HG02588 (cell line): Measurements from ENCODE around the gene GAB3.

Experiments
- ATAC-seq: cut with Tn5 transposase; IDR thresholded peaks from one replicate; pipeline ENCODE4 v1.9.1; 2021; ENCODE audit warnings: mild to moderate bottlenecking, moderate library complexity; ENCODE audit not compliant: unreplicated experiment

Gene GAB3, protein sequence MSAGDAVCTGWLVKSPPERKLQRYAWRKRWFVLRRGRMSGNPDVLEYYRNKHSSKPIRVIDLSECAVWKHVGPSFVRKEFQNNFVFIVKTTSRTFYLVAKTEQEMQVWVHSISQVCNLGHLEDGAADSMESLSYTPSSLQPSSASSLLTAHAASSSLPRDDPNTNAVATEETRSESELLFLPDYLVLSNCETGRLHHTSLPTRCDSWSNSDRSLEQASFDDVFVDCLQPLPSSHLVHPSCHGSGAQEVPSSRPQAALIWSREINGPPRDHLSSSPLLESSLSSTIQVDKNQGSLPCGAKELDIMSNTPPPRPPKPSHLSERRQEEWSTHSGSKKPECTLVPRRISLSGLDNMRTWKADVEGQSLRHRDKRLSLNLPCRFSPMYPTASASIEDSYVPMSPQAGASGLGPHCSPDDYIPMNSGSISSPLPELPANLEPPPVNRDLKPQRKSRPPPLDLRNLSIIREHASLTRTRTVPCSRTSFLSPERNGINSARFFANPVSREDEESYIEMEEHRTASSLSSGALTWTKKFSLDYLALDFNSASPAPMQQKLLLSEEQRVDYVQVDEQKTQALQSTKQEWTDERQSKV

DNA sequence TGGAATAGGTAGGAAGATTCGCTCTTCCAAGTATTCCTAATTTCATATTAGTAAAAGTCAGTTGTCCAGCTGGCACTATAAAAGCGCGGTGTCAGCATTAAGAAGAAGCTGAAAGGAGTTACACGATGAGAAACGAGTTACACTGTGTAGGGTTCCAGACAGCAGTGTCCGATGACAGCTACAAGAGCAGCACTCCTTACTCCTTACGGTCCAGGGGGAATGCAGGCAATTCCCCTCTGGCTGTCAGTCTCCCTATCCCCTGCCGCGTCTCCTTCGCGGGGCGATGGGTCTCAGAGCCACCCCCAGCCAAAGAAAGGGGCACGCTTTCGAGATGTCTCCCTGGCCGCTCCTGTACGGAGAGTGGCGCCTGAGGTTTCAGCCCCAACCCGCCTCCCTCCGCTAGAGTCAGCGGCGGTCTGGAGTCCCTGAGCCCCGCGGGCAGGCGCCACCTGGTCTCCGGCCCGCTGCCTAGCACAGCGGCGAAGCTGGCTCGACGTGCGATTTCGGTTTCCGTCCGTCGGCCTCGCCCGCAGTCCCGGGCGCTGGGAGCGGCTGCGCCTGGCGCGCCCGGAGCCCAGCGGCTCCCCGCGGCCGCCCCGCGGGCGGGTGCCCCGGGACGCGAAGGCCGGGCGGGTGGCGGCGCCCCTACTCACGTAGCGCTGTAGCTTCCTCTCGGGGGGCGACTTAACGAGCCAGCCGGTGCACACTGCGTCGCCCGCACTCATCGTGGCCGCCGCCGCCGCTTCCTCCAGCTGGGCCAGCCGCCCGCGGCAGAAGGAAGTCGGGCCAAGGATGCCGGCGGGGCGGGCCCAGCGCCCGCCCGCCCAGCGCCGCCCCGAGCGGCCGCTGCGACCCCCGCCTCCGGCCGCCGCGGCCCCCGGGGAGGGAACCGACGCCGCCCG, at the start of gene GAB3:
Gene GAB3, minus strand, starts transcription at position 777 of the 902 bp plus-strand sequence. Its CDS starts 52 bp downstream, at position 725.
- peak; percentile 75 for ATAC-seq

- no peak for ATAC-seq
These were observed 48.9 kb upstream of the GAB3 start for GRCh38 chrX:154799556-154800348.

GRCh38 chrX:154797006-154797405, 46.1 kb upstream of the GAB3 start:
- no peak for ATAC-seq

GRCh38 chrX:154795016-154795415, 44.1 kb upstream of the GAB3 start:
- ATAC-seq, result no peak

- ATAC-seq, result no peak
These were observed 42.4 kb upstream of the GAB3 start for GRCh38 chrX:154793084-154793795.

GRCh38 chrX:154791939-154792338, 41.1 kb upstream of the GAB3 start:
- no peak for ATAC-seq

DNA sequence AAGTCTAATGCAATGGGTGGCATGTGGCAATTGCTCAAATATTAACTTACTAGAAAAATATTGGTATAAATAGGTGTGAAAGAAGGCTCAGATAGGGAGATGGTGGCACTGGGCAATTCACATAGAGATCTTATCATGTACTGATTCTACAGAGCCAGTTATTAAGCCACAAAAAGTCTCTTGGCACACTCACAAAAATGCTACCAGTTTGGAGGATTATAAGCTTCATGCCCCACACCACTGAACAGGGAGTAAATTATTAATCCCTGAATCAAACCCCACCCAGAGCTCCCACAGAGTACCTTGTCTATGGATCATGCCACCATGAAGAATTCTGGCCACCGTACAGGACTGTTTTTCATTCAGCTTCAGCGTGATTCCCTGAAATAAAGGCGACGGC, 40.6 kb upstream of the GAB3 start:
- no peak for ATAC-seq

DNA sequence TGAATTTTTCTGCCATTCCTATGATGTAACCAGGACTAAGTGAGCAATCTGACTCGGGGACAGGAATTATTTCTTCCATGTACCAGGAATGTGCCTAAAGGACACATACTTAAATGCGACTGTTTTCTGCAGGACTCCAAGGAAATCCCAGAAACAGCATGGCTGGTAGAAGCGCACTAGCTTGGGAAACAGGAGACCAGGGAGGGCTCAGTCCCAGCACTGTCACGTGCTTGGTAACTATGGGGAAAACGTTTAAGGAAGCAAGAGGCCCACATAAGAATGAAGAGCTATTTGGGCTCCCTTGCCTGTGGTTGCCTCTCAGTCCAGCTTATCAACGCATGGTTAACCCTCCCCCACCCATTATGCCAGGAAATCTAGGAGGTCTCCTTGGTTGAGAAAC, 34.8 kb upstream of the GAB3 start:
- no peak for ATAC-seq

GRCh38 chrX:154784149-154784995, 33.5 kb upstream of the GAB3 start:
- no peak for ATAC-seq

DNA sequence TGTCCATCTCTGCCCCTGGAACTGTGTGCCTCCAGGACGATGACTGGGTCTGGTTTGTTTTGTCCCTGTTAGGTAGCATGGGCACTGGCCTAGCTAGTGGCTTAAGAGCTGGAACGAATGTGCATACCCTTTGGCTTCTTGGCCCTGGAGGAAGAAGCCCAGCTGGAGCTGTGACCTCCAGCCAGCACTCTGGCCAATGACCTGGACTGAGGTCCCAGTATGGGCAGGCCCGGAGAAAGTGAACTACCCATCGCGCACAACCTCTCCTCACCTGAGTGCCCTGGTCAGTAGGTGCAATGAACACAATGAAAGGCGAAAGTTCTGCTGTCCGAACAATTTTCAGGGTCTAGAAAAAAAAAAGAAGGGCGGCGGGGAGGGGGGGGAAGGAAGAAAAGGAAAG, 30.1 kb upstream of the GAB3 start:
- ATAC-seq, result no peak

GRCh38 chrX:154779261-154779660, 28.4 kb upstream of the GAB3 start:
- no peak for ATAC-seq

DNA sequence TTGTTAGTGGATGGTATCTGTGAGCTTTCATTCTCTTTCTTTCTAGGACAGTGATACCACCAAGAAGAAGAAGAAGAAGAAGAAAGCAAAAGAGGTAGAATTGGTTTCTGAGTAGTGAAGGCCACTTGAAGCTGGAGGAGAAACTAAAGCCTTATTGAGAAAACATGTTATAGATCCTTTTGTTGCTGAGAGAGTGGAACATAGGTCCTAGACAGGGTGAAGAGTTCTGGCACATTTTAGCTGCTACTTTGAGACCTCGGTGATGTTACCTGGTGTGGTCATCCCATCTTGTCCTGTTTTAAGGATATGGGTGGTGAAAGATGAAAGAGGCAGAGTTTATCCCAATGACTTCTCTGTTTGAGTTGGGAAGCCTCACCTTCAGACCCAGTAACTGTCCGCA, 25.9 kb upstream of the GAB3 start:
- no peak for ATAC-seq

DNA sequence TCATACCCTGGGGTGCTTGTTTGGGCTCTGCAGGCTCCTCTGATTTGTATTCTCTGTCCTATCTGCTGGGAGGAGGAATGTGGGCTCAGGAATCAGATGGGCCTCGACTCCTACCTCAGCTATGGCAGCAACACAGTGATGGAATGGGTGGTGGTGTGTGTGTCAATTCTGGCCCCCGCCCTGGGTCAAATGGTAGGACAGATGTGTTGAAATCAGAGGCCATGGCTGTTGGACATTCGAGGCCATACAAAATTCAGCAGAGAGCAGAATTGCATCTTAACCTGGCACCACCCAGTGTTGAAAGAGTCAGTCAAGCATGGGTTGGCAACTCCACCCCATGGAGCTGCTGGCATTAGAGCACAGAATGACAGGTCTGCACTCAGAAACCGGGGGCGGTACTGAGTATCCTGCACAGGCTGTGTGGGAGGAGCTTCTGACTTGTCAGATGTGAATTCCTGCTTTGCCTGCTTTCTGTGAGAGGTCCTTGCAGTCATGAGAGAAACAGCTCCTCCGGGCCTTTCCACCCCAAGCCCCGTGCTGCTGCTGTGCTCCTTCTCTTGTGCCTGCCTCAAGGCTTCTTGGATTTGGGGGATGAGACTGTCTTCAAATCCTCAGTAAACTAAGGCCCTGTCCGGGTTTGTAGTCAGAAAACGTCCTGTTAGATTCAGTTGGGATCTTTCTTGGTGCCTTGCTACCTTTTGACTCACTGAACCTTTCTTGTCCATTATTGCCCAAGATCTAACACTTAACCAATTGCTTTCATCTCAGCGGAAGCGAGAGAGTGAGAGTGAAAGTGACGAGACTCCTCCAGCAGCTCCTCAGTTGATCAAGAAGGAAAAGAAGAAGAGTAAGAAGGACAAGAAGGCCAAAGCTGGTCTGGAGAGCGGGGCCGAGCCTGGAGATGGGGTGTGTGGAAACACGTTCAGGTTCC, 24.8 kb upstream of the GAB3 start:
- no peak for ATAC-seq

DNA sequence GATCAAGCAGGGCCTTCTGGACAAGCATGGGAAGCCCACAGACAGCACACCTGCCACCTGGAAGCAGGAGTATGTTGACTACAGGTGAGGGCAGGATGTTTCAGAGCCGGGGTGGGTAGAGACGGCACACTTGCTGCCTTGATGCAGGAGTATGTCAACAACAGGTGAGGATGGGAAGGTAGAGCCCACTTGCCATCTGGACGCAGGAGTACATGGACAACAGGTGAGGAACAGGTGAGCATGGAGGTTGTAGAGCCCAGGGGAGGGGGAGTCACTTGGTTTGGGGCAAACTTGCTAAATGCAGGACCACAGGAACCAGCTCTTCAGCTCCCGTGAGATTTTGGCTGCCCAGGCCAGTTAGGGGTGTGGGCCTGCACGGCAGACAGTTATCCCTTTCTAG, 23.7 kb upstream of the GAB3 start:
- ATAC-seq, result no peak

DNA sequence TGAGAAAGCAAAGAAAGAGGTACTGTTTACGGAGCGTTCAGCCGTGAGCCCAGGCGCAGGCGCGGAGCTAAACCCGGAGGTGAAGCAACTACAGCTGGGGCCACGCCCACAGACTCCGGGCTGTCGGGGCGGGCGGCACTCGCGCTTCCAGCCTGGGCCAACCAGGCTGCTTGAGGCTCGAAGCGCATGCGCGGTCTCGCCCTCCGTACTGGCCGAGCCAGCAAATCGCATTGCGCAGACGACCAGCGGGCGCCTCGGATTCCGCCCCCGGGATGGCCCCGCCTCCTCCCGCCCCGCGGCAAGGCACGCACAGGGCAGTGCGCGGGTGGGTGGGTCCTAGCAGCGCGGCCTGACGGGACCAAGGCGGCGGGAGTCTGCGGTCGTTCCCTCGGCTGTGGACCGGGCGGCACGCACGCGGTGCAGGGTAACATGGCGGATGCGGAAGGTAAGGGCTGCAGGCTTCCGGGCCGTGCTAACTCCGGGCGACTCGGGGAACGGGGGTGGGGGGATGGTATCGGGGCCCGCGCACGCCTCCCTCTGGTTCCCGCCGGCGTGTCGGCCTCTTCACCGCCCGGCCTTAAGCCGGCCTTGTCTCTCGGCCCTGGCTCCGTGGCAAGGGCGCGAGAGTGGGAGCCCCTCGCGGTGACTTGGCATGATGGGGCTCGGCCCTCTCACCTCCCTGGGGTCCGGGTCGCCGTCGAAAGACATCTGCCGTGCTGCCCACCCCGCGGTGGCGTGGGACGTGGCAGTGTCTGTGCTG, 11.8 kb upstream of the GAB3 start, which contains the start of gene DKC1:
Gene DKC1, plus strand, starts transcription at position 328 of the 760 bp plus-strand sequence. Its CDS starts 102 bp downstream, at position 430.
- ATAC-seq, result peak; percentile 94

DNA sequence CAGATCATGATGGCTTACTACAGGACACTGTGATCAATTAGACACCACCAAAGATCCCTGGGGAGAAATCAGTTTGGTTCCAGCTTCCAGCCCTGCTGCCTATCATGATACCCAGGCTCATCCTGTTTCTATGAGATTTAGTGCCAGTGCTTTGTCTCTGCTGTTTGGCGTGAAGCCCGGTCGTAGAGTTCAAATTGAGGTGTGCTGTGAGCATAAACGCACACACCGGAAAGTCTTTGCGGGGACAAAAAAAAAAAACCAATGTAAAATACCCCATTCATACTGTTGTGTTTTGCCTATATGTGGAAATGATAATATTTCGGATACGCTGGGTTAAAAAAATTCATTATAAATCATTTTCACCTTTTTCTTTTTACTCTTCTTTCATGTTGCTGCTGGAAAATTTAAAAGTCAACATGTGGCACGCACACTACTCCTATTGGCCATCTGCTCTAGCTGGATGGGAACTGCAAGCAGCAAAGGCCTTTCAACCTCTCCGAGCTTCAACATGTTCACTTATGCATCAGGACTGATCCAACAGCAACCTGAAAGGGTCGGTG, 11.2 kb upstream of the GAB3 start:
- no peak for ATAC-seq

- no peak for ATAC-seq
These were observed 7.8 kb upstream of the GAB3 start for GRCh38 chrX:154758696-154759095.
